ENCODE results near the gene TREX2. TPM values are rescaled to one million over a fixed set of nuclear protein-coding genes. Genes with fewer than 3 reads are reported as not detected.

Gene TREX2
- total and polyA plus RNA-seq, 2 experiments from 2014 or later = 0.81 to 1.7 TPM

DNA sequence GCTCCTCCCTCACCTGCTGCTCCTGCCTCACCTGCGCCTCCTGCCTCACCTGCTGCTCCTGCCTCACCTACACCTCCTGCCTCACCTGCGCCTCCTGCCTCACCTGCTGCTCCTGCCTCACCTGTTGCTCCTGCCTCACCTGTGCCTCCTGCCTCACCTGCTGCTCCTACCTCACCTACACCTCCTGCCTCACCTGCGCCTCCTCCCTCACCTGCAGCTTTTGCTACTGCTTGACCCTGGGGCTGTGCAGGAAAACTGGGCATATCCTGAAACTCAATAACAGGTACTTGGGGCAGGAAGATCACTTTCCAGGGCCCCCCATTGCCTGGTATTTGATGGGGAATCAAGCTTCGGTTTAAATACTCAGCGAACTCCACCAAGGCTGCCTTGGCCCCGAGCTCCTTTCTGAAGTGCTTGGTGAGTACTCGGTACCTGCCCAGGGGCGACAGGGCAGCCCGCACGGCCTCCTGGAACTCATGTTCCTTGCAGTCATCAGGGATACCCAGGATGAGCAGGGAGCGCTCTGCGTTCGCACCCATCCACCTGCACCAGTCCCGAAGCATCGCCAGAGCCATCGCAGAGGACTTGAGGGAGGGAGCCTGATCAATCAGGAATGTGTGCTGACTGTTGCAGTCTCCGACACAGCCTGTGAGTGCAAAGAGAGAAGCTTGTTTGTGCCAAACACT lies 47.4 kb downstream of the TREX2 start:
- peaks cover 7% of the 10 kb centered on the region; the same call in 2 of the 3 replicates for H3K4me1 Mint-ChIP-seq
- H2AFZ ChIP-seq = no peak overlapping the region
- H3K79me2 ChIP-seq (replicated peaks; ENCODE audit: insufficient read depth) = no peaks in the 10 kb centered on the region
- no peaks in the 10 kb centered on the region for H3K9me2 ChIP-seq (ENCODE audit: insufficient read depth)
- no peak overlapping the region for H3K27ac Mint-ChIP-seq
- no peaks in the 10 kb centered on the region for H3K27me3 Mint-ChIP-seq (ENCODE audit: insufficient read depth, low read depth, poor library complexity)
- no peaks in the 10 kb centered on the region for H3K27me3 ChIP-seq (ENCODE audit: insufficient read depth)
- ATAC-seq (no peak), DNase-seq (ENCODE audit: low spot score) (no peak)
- no peaks in the 10 kb centered on the region for H4K20me1 ChIP-seq (replicated peaks; ENCODE audit: insufficient read depth)
- TF ChIP-seq ZNF114 (CRISPR knock-in tag; IDR thresholded peaks at IDR 0.05) (no peak), POLR2AphosphoS5 (IDR thresholded peaks at IDR 0.05; ENCODE audit: low read depth) (no peak), CREB1 (CRISPR knock-in tag; IDR thresholded peaks at IDR 0.05; ENCODE audit: low read depth) (no peak)
- H3K4me3 ChIP-seq = no peak overlapping the region
- no peak overlapping the region for H3K4me2 ChIP-seq
- no peak overlapping the region for H3K4me3 Mint-ChIP-seq
- no peaks in the 10 kb centered on the region for H3K4me1 ChIP-seq (ENCODE audit: insufficient read depth)
- H3K36me3 Mint-ChIP-seq (ENCODE audit: low read depth) = no peaks in the 10 kb centered on the region
- H3F3A ChIP-seq (replicated peaks; ENCODE audit: low read depth) = no peaks in the 10 kb centered on the region
- no peaks in the 10 kb centered on the region for H3K36me3 ChIP-seq (ENCODE audit: insufficient read depth)
- H3K27ac ChIP-seq (ENCODE audit: low read depth) = no peak overlapping the region
- H3K9me3 Mint-ChIP-seq = no peaks in the 10 kb centered on the region; the same call in 1 of the 3 replicates

- Histone ChIP-seq H3K4me2 (no peak overlapping the region), H2AFZ (no peak overlapping the region), H3K4me3 (no peak overlapping the region), H3K27me3 (ENCODE audit: insufficient read depth) (no peaks in the 10 kb centered on the region), H3F3A (replicated peaks; ENCODE audit: low read depth) (no peaks in the 10 kb centered on the region), H3K79me2 (replicated peaks; ENCODE audit: insufficient read depth) (no peaks in the 10 kb centered on the region), H3K27ac (ENCODE audit: low read depth) (no peak overlapping the region), H3K36me3 (ENCODE audit: insufficient read depth) (no peaks in the 10 kb centered on the region), H3K4me1 (ENCODE audit: insufficient read depth) (no peaks in the 10 kb centered on the region), H3K9me2 (ENCODE audit: insufficient read depth) (no peaks in the 10 kb centered on the region), H4K20me1 (replicated peaks; ENCODE audit: insufficient read depth) (no peaks in the 10 kb centered on the region)
- Mint-ChIP-seq H3K27ac (no peak overlapping the region), H3K36me3 (ENCODE audit: low read depth) (no peaks in the 10 kb centered on the region), H3K4me3 (no peak overlapping the region), H3K9me3 (no peaks in the 10 kb centered on the region; the same call in 1 of the 3 replicates), H3K4me1 (peaks cover 7% of the 10 kb centered on the region; the same call in 2 of the 3 replicates), H3K27me3 (ENCODE audit: insufficient read depth, low read depth, poor library complexity) (no peaks in the 10 kb centered on the region)
- no peak for ATAC-seq
- DNase-seq (ENCODE audit: low spot score) = no peak
- TF ChIP-seq POLR2AphosphoS5 (IDR thresholded peaks at IDR 0.05; ENCODE audit: low read depth) (no peak), ZNF114 (CRISPR knock-in tag; IDR thresholded peaks at IDR 0.05) (no peak), ZNF331 (CRISPR knock-in tag; IDR thresholded peaks at IDR 0.05; ENCODE audit: low read depth) (no peak), ZNF462 (CRISPR knock-in tag; IDR thresholded peaks at IDR 0.05) (no peak), CTCF (conservative IDR thresholded peaks at IDR 0.05; ENCODE audit: low read depth in 2 of 2) (no peak), EZH2 (IDR thresholded peaks at IDR 0.05; ENCODE audit: low read depth, unreplicated experiment) (no peak)
- TF ChIP-seq, protein P1, sequence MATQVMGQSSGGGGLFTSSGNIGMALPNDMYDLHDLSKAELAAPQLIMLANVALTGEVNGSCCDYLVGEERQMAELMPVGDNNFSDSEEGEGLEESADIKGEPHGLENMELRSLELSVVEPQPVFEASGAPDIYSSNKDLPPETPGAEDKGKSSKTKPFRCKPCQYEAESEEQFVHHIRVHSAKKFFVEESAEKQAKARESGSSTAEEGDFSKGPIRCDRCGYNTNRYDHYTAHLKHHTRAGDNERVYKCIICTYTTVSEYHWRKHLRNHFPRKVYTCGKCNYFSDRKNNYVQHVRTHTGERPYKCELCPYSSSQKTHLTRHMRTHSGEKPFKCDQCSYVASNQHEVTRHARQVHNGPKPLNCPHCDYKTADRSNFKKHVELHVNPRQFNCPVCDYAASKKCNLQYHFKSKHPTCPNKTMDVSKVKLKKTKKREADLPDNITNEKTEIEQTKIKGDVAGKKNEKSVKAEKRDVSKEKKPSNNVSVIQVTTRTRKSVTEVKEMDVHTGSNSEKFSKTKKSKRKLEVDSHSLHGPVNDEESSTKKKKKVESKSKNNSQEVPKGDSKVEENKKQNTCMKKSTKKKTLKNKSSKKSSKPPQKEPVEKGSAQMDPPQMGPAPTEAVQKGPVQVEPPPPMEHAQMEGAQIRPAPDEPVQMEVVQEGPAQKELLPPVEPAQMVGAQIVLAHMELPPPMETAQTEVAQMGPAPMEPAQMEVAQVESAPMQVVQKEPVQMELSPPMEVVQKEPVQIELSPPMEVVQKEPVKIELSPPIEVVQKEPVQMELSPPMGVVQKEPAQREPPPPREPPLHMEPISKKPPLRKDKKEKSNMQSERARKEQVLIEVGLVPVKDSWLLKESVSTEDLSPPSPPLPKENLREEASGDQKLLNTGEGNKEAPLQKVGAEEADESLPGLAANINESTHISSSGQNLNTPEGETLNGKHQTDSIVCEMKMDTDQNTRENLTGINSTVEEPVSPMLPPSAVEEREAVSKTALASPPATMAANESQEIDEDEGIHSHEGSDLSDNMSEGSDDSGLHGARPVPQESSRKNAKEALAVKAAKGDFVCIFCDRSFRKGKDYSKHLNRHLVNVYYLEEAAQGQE (IDR thresholded peaks at IDR 0.05; ENCODE audit: unreplicated experiment) = no peak
These were observed 48.4 kb downstream of the TREX2 start for GRCh38 chrX:153397256-153397960.

Data from GM23338 (cell line).